Adrenal gland (tissue), 12 donors: ENCODE measurements around the gene ANK3. TPM values are rescaled to one million over a fixed set of nuclear protein-coding genes. Genes with fewer than 3 reads are reported as not detected.

Source experiments
- DNase-seq, 7 donors: peaks; one replicate each; pipeline ENCODE4 v3.0.0-alpha.2; 2019 to 2020
- H3K27ac ChIP-seq, 5 donors: fragments of 200-600 bp; sonication (generic) in 4 of 5; 1 replicate in 3 of 5; 2 replicates in 2 of 5; pipeline versions ENCODE4 v1.5.1 to v1.8.0; 2016 to 2020; ENCODE audit warnings: mild to moderate bottlenecking in 1 of 5
- H3K27me3 ChIP-seq: fragments of 200-600 bp; 2 replicates; pipeline ENCODE4 v1.8.0; 2021
- H3K36me3 ChIP-seq, 2 donors: fragments of 200-600 bp; replicated peaks in 1 of 2; 1 replicate in 1 of 2; 2 replicates in 1 of 2; pipeline versions ENCODE4 v1.5.1 to v1.8.0; 2018 to 2022
- H3K4me1 ChIP-seq, 2 donors: fragments of 200-600 bp; replicated peaks in 1 of 2; 1 replicate in 1 of 2; 2 replicates in 1 of 2; pipeline versions ENCODE4 v1.5.1 to v1.8.0; 2018 to 2021
- H3K4me3 ChIP-seq, 4 donors: fragments of 200-600 bp; sonication (generic) in 3 of 4; one replicate each; pipeline ENCODE4 v1.5.1; 2016 to 2018
- H3K9me3 ChIP-seq, 3 donors: fragments of 200-600 bp; sonication (generic) in 1 of 3; replicated peaks in 1 of 3; 1 replicate in 2 of 3; 2 replicates in 1 of 3; pipeline versions ENCODE4 v1.5.1 to v1.8.0; 2016 to 2021
- POLR2A ChIP-seq, 2 donors: fragments of 450-650 bp; IDR thresholded peaks; one replicate each; pipeline ENCODE4 v1.6.1; 2017; ENCODE audit warnings: antibody characterized with exemption in 2 of 2, mild to moderate bottlenecking in 2 of 2, moderate library complexity in 1 of 2
- WGBS, 4 donors: extraction: QIAGEN DNeasy Blood & Tissue Kit in 2 of 4; methylation state at CpG; one replicate each; pipeline versions ENCODE4 v1.1.5 to v1.1.7; 2013 to 2017; 5-methylcytosine and 5-hydroxymethylcytosine counted together
- intact Hi-C, 2 donors: fragments of 100-400 bp; cut with DNase I; formaldehyde crosslinking; loops; one replicate each; pipeline versions ENCODE4 v1.14.1 to v1.15.0; 2022 to 2023
- polyA plus RNA-seq, 3 donors: library from polyadenylated mRNA; stranded (reverse); fragments of 200-250 nt in 2 of 3; fragments of 350-450 nt in 1 of 3; fragmentation: Illumina TruSeq in 1 of 3; extraction: RNeasy Lipid Tissue Mini Kit (QIAGEN cat#74804) in 1 of 3; gene quantifications; one replicate each; pipeline ENCODE4 v1.2.3, GENCODE V29; 2013 to 2014
- total RNA-seq, 9 donors: library from RNA; depleted of rRNA in 4 of 9; stranded (reverse); fragments of >200 nt in 4 of 9; fragments of 120-200 nt in 1 of 9; fragmentation: NEBNext Ultra II Directional in 1 of 9; extraction: Animal tissue kit (Norgen Biotek cat#: 25700) in 1 of 9; gene quantifications; one replicate each; pipeline versions ENCODE4 v1.1.0 to v1.2.4, GENCODE V29; 2013 to 2023
- TF ChIP-seq, protein P1 (sequence below), 6 experiments: fragments of 450-650 bp in 4 of 6; fragments of 200-600 bp in 2 of 6; sonication (generic) in 1 of 6; IDR thresholded peaks; 1 replicate in 5 of 6; 2 replicates in 1 of 6; pipeline versions ENCODE4 v1.5.1 to v1.8.0; 2016 to 2021; ENCODE audit warnings: antibody characterized with exemption in 6 of 6, mild to moderate bottlenecking in 2 of 6, moderate library complexity in 1 of 6
- donor health status: healthy with polysubstance abuse.
- donor health status: Bipolar disorder and iron deficiency.
- donor health status: DM: yes; HTN: yes; CAD: no.
- donor health status: DM: no; HTN: no; CAD: no.
- donor health status: DM: no; HTN: no; CAD: no.
- donor health status: DM: yes; HTN: yes; CAD: no.

ANK3 gene
- total and polyA plus RNA-seq, 12 donors, result 2.6 to 48.1 (median 15.2) TPM

GRCh38 chr10:60289800-60290199 lies 99.9 kb downstream of the ANK3 start:
- no peak for DNase-seq
- Histone ChIP-seq H3K27ac (no peak overlapping the region), H3K36me3 (no peaks in the 10 kb centered on the region), H3K4me1 (no peaks in the 10 kb centered on the region), H3K27me3 (no peaks in the 10 kb centered on the region), H3K4me3 (no peak overlapping the region), H3K9me3 (no peaks in the 10 kb centered on the region)
- WGBS, 4 donors, result 63 to 73% (median 71%) methylated on average over 9 of the region's 9 CpGs
- no peak for TF ChIP-seq POLR2A (IDR thresholded peaks at IDR 0.05)
- TF ChIP-seq, protein P1, sequence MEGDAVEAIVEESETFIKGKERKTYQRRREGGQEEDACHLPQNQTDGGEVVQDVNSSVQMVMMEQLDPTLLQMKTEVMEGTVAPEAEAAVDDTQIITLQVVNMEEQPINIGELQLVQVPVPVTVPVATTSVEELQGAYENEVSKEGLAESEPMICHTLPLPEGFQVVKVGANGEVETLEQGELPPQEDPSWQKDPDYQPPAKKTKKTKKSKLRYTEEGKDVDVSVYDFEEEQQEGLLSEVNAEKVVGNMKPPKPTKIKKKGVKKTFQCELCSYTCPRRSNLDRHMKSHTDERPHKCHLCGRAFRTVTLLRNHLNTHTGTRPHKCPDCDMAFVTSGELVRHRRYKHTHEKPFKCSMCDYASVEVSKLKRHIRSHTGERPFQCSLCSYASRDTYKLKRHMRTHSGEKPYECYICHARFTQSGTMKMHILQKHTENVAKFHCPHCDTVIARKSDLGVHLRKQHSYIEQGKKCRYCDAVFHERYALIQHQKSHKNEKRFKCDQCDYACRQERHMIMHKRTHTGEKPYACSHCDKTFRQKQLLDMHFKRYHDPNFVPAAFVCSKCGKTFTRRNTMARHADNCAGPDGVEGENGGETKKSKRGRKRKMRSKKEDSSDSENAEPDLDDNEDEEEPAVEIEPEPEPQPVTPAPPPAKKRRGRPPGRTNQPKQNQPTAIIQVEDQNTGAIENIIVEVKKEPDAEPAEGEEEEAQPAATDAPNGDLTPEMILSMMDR (IDR thresholded peaks at IDR 0.05), result no peak
- intact Hi-C loops, result no loop called here

GRCh38 chr10:60288256-60288655 lies 101.4 kb downstream of the ANK3 start:
- DNase-seq, result no peak
- no peak overlapping the region for H3K27ac ChIP-seq
- no peaks in the 10 kb centered on the region for H3K36me3 ChIP-seq
- no peaks in the 10 kb centered on the region for H3K9me3 ChIP-seq
- 73 to 82% (median 80%) methylated on average over 3 of the region's 3 CpGs for WGBS, 4 donors
- no peak overlapping the region for H3K4me3 ChIP-seq
- H3K27me3 ChIP-seq, result no peaks in the 10 kb centered on the region
- no peaks in the 10 kb centered on the region for H3K4me1 ChIP-seq
- TF ChIP-seq POLR2A (IDR thresholded peaks at IDR 0.05), result no peak
- TF ChIP-seq, protein P1 (IDR thresholded peaks at IDR 0.05), result no peak
- intact Hi-C loops, result no loop called here

DNA sequence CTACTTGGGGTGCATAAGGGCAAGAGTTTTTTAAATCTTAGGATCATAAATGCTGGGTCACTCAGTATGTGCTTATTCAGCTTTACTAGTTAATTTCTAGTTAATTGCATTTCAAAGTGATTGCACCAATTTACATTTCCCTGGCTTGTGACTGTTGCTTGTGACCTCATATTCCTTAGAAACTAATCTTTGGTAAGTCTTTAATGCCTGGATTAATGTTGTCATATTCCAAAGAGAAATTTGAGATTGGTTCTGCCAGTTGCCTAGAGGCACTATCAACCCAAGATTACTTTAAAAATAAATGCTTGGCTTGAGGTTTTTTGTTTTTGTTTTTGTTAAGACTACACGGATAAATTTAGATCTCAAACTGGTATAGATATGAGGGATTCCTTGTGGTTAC lies 103.1 kb downstream of the ANK3 start:
- no peak overlapping the region for H3K27ac ChIP-seq
- no peaks in the 10 kb centered on the region for H3K9me3 ChIP-seq
- TF ChIP-seq, protein P1 (IDR thresholded peaks at IDR 0.05), result no peak
- TF ChIP-seq POLR2A (IDR thresholded peaks at IDR 0.05), result no peak
- H3K4me1 ChIP-seq, result no peaks in the 10 kb centered on the region
- 36 to 55% (median 51%) methylated on average over 1 of the region's 1 CpG for WGBS, 4 donors
- no peak for DNase-seq
- no peak overlapping the region for H3K4me3 ChIP-seq
- H3K36me3 ChIP-seq, result no peaks in the 10 kb centered on the region
- H3K27me3 ChIP-seq, result no peaks in the 10 kb centered on the region
- intact Hi-C loops, result no loop called here

GRCh38 chr10:60283397-60283796 lies 106.3 kb downstream of the ANK3 start:
- H3K27ac ChIP-seq, result no peak overlapping the region
- WGBS, 4 donors, result 60 to 65% (median 63%) methylated on average over 2 of the region's 2 CpGs
- no peak overlapping the region for H3K4me3 ChIP-seq

More at GRCh38 chr10:60283397-60283796, 106.3 kb downstream of the ANK3 start:
- H3K27me3 ChIP-seq, result no peaks in the 10 kb centered on the region
- no peaks in the 10 kb centered on the region for H3K36me3 ChIP-seq
- DNase-seq, result no peak
- no peak for TF ChIP-seq POLR2A (IDR thresholded peaks at IDR 0.05)
- TF ChIP-seq, protein P1 (IDR thresholded peaks at IDR 0.05), result no peak
- H3K4me1 ChIP-seq, result no peaks in the 10 kb centered on the region
- H3K9me3 ChIP-seq, result no peaks in the 10 kb centered on the region
- intact Hi-C loops, result no loop called here
